GM18526 (cell line): ENCODE data around the gene TNFSF11.

Source experiments
- POLR2A ChIP-seq: IDR thresholded peaks from 3 replicates; pipeline ENCODE4 v1.6.1; 2011; ENCODE audit not compliant: insufficient read length; ENCODE audit errors: extremely low read depth

The TNFSF11 gene

GRCh38 chr13:42625611-42626010 lies 51.7 kb downstream of the TNFSF11 start:
- TF ChIP-seq POLR2A = no peak

GRCh38 chr13:42626176-42626860 lies 52.4 kb downstream of the TNFSF11 start:
- TF ChIP-seq POLR2A = no peak

DNA sequence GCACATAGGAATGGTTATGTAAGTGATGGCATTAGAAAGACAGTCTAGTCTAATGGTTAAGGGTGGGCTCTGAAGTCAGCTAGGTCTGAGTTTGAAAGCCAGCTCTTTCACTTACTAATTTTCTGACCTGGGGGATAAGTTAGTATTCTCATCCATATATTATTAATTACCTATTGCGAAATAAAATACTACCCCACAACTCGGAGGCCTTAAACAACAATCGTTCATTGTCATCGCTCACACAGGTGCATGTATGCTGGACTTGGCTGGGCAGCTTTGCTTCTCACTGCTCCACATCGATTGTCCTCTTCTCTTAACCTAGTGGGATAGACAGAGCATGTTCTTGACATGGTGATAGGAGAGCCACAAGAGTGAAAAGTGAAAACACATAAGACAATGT lies 54.7 kb downstream of the TNFSF11 start:
- TF ChIP-seq POLR2A = no peak

GRCh38 chr13:42631181-42631580 lies 57.2 kb downstream of the TNFSF11 start:
- no peak for TF ChIP-seq POLR2A

GRCh38 chr13:42633495-42633894 lies 59.5 kb downstream of the TNFSF11 start:
- TF ChIP-seq POLR2A = no peak

DNA sequence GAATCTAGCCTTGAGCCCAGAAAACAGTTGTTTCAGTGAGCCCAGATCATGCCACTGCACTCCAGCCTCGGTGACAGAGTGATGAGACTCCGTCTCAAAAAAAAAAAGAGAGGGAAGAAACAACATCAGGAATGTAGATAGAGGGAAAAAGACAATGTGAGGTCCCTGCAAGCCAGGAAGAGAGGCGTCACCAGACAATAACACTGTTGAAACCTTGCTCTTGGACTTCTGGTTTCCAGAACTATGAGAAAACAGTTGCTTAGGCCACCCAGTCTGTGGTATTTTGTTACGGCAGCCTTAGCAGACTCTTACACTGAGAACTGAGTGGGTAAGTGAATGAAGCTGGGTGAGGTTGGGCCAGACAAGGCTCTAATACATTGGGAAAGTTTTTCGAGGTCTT lies 64.1 kb downstream of the TNFSF11 start:
- TF ChIP-seq POLR2A = no peak

DNA sequence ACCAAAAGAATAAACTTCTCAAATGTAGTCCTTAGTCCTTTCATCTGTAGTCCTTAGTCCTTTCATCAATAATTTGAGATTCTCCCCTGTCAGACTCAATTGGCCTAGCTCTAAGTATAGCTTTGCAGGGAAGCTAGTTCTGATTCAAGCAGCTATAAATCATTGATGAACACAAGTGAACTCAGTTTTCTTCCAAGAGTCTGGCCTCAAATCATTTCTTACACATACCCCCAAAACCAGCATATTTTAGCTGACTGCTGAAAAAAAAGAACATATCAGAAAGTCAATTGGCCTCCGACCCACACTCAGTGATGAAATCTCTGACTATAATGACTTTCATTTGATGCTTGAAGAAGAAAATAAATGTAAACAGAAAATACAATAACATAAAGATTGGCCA lies 64.9 kb downstream of the TNFSF11 start:
- TF ChIP-seq POLR2A = no peak

- no peak for TF ChIP-seq POLR2A
Measured at GRCh38 chr13:42643076-42643475, 69.1 kb downstream of the TNFSF11 start.

- TF ChIP-seq POLR2A = no peak
Measured at GRCh38 chr13:42644841-42645240, 70.9 kb downstream of the TNFSF11 start.

DNA sequence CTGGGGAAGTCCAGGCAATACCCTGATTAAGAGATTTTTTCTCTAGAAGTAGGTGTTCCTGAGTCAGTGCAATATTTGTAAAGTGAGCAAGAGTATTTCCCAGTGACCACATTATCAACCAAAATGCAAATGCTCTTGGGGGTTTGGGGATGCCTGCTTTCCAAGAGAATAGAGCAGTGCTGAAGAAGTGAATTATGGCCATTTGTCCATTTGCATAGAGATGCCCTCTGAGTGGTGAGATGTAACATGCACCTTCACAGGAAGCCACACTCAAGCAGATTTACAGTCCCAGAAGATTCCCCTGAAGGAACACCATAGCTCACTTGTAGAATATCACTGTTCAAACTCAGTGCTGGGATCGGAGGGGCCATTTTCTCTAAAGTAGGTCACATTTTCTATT lies 71.8 kb downstream of the TNFSF11 start:
- TF ChIP-seq POLR2A = no peak

DNA sequence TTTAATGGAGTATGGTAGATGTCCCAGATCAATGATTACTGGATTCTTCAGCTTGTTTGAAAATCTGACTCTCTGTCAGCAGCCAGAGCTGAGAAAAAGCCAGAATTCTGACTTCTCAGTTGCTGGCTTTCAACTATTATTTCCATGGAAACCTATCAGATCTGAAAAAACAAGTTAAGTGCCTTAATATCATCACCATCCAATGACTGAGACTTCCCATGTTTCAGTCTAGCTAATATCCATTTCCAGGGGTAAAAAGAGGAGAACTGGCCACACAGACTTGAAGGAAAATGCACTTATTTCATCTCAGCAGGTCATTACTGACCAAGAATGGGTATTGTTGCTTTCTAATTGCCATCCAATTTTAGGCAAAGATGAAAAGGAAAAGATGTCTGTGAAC lies 75.2 kb downstream of the TNFSF11 start:
- no peak for TF ChIP-seq POLR2A

GRCh38 chr13:42649831-42650230 lies 75.9 kb downstream of the TNFSF11 start:
- no peak for TF ChIP-seq POLR2A

DNA sequence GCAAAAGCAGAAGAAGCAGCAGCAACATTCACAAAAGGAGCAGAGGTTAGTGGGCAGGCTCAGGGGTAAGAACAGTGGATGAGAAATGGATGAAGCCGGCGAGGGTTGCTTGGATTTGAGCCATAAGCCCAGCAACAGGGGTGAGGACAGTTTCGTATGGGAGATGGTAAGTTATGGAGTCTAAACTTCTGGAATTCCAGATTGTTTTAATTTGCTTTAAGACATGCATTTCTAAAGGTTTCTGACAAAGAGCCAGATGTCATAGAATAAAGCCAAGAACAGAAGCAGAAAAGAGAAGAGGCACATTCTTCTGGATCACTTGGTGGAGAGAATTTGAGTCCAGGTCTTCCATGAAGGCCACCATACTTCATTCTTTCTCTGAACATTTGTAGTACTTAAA lies 76.6 kb downstream of the TNFSF11 start:
- TF ChIP-seq POLR2A = no peak

- TF ChIP-seq POLR2A = no peak
Measured at GRCh38 chr13:42651936-42652641, 78.1 kb downstream of the TNFSF11 start.

DNA sequence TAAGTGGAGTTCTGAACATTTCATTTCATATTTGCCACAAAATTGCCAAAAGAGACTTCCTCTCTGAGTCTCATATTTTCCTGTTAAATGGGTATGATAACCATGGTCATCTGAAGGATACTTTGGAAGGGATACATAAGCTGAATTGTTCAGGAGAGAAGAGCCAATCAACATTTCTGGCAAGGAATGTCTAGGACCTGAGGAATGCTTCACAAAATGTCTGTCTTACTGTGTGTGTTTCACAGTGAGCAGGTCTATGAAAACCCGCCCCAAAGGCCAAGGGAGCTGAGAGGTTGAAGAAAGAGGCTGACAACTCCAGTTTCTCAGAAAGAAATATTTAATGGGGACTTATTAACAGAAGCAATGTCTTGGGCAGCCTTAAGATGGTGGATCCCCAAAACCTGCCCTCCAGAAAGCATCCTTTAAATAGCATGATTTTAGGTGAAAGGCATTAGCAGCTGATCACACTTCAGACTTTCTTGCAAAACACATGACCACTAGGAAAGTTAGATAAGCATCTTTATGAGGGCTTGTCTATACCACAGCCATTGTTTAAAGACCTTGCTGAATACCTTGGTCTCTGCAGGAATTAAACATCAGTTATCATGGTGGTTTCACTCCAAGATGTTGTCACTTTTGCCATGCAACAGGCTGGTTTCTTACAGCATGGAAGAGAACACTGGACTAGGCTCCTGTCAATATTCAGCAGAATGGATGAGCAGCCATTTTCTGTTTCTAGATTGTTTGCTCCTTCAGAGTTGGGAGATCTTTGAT lies 78.9 kb downstream of the TNFSF11 start:
- TF ChIP-seq POLR2A = no peak

DNA sequence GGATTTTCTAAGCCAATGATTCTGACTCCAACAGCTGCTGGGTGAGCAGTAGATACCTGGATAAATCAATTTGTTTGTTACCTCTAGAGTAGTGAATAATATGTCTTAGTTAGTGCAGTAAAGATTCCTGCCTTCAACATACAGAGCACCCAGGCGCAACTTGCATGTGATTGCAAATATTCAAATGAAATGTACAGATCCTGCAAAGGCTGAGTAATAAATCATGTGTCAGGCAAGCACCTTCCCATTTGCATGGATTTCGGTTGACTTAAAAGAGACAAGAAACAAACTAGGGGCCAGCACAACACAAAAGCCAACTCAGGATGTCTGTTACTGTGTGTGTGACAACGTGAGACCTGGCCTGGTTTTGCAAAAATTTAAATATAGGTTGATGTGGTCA lies 79.7 kb downstream of the TNFSF11 start:
- no peak for TF ChIP-seq POLR2A
